OCI-LY1 (cell line): ENCODE data around the gene TMEFF2.

Experiments used
- CTCF ChIP-seq: fragments of 200-600 bp; sonication (generic), shearing (Covaris generic); IDR thresholded peaks from 2 replicates; pipeline ENCODE4 v1.5.1; 2017; ENCODE audit warnings: mild to moderate bottlenecking, antibody characterized with exemption, low read length, moderate library complexity, mixed read lengths
- EZH2 ChIP-seq: fragments of 200-600 bp; sonication (generic), shearing (Covaris generic); IDR thresholded peaks from 2 replicates; pipeline ENCODE4 v1.8.0; 2017; ENCODE audit warnings: borderline replicate concordance, mixed run types, mild to moderate bottlenecking, antibody characterized with exemption, low read length, moderate library complexity, mixed read lengths

GRCh38 chr2:191947235-191947634, 247.5 kb downstream of the TMEFF2 start:
- TF ChIP-seq CTCF: no peak
- TF ChIP-seq EZH2: no peak
